IMR-90 (cell line): ENCODE measurements around the gene TSKS. TPM values are rescaled to one million over a fixed set of nuclear protein-coding genes. Genes with fewer than 3 reads are reported as not detected.
A peak's percentile ranks its signal among the peaks of the same experiment; 100 is the strongest.

ENCODE experiments used
- ATAC-seq: fragments of 200-7000 bp; cut with Tn5 transposase; 2 replicates; pipeline ENCODE4 v1.9.1; 2020; ENCODE audit warnings: low read depth, mild to moderate bottlenecking, moderate library complexity
- BruUV-seq: library from RNA; stranded (reverse); fragments of 400-500 nt; replicated peaks from 2 replicates; lab custom pipeline; 2021; lab: Mats Ljungman, UMichigan
- CTCF ChIA-PET: fragments of 300-600 bp; formaldehyde crosslinking; extraction: SDS; loops from one replicate; lab custom pipeline; 2021; ENCODE audit warnings: antibody characterized with exemption; lab: Yijun Ruan, JAX
- POLR2A ChIA-PET: fragments of 300-600 bp; sonication (Branson Sonifier 250); formaldehyde crosslinking; loops from one replicate; lab custom pipeline; 2022; ENCODE audit warnings: antibody characterized with exemption; ENCODE audit not compliant: unreplicated experiment; lab: Charles Lee
- DNase-seq: peaks from one replicate; pipeline ENCODE4 v3.0.0; 2013
- H2AFZ ChIP-seq: replicated peaks from 2 replicates; pipeline ENCODE3; 2013; ENCODE audit warnings: low read length, mild to moderate bottlenecking; ENCODE audit not compliant: poor library complexity
- H2AK5ac ChIP-seq: 2 replicates; pipeline ENCODE4 v1.6.1; 2013; ENCODE audit warnings: low read depth, low read length, inconsistent platforms
- H2AK9ac ChIP-seq: replicated peaks from 2 replicates; pipeline ENCODE3; 2013; ENCODE audit warnings: mild to moderate bottlenecking, low read depth, low read length, moderate library complexity; ENCODE audit not compliant: poor library complexity
- H2BK120ac ChIP-seq: 2 replicates; pipeline ENCODE4 v1.6.1; 2013; ENCODE audit warnings: low read depth, low read length, inconsistent platforms
- H2BK15ac ChIP-seq: 3 replicates; pipeline ENCODE4 v1.6.1; 2013; ENCODE audit warnings: low read depth, low read length, inconsistent platforms
- H2BK20ac ChIP-seq: 2 replicates; pipeline ENCODE4 v1.6.1; 2013; ENCODE audit warnings: low read depth, mild to moderate bottlenecking, inconsistent platforms, low read length, moderate library complexity
- H2BK5ac ChIP-seq: 2 replicates; pipeline ENCODE4 v1.6.1; 2013; ENCODE audit warnings: mild to moderate bottlenecking, low read depth, low read length, inconsistent platforms; ENCODE audit not compliant: poor library complexity, severe bottlenecking
- H3K14ac ChIP-seq: replicated peaks from 2 replicates; pipeline ENCODE4 v1.6.1; 2013; ENCODE audit warnings: low read depth, low read length, inconsistent platforms
- H3K18ac ChIP-seq: 2 replicates; pipeline ENCODE4 v1.6.1; 2013; ENCODE audit warnings: low read depth, low read length, control low read depth
- H3K23ac ChIP-seq: 2 replicates; pipeline ENCODE4 v1.6.1; 2013; ENCODE audit warnings: low read depth, low read length, inconsistent platforms
- H3K27ac ChIP-seq: 2 replicates; pipeline ENCODE4 v1.5.1; 2013; ENCODE audit warnings: mild to moderate bottlenecking, control low read depth, low read length; ENCODE audit not compliant: insufficient read depth
- H3K27me3 ChIP-seq: 2 replicates; pipeline ENCODE4 v1.6.1; 2013; ENCODE audit warnings: low read length; ENCODE audit not compliant: control insufficient read depth, insufficient read depth
- H3K36me3 ChIP-seq: 2 replicates; pipeline ENCODE4 v1.6.1; 2013; ENCODE audit warnings: low read length, mixed read lengths; ENCODE audit not compliant: control insufficient read depth, insufficient read depth
- H3K4ac ChIP-seq: 2 replicates; pipeline ENCODE4 v1.6.1; 2013; ENCODE audit warnings: low read depth, low read length, inconsistent platforms
- H3K4me1 ChIP-seq: 2 replicates; pipeline ENCODE4 v1.6.1; 2013; ENCODE audit warnings: low read length, mixed read lengths; ENCODE audit not compliant: control insufficient read depth, insufficient read depth
- H3K4me2 ChIP-seq: 2 replicates; pipeline ENCODE4 v1.6.1; 2013; ENCODE audit warnings: low read depth, mild to moderate bottlenecking, control low read depth, low read length, moderate library complexity
- H3K4me3 ChIP-seq: 2 replicates; pipeline ENCODE4 v1.5.1; 2013; ENCODE audit warnings: low read depth, mild to moderate bottlenecking, control low read depth, low read length, moderate library complexity; ENCODE audit not compliant: insufficient read depth
- H3K56ac ChIP-seq: 2 replicates; pipeline ENCODE4 v1.6.1; 2013; ENCODE audit warnings: low read length, inconsistent platforms; ENCODE audit not compliant: insufficient read depth; ENCODE audit errors: extremely low read depth
- H3K79me1 ChIP-seq, 2 experiments: 2 replicates each; pipeline ENCODE4 v1.6.1; 2013; ENCODE audit warnings: low read length in 2 of 2, inconsistent platforms in 1 of 2, low read depth in 1 of 2
- H3K9ac ChIP-seq: 2 replicates; pipeline ENCODE4 v1.6.1; 2013; ENCODE audit warnings: low read depth, low read length, control low read depth
- H3K9me1 ChIP-seq: 2 replicates; pipeline ENCODE4 v1.6.1; 2013; ENCODE audit warnings: low read length, inconsistent platforms; ENCODE audit not compliant: insufficient read depth
- H3K9me3 ChIP-seq: 2 replicates; pipeline ENCODE4 v1.6.1; 2013; ENCODE audit warnings: low read length; ENCODE audit not compliant: control insufficient read depth, insufficient read depth
- H4K20me1 ChIP-seq: 2 replicates; pipeline ENCODE4 v1.6.1; 2013; ENCODE audit warnings: low read length, inconsistent platforms; ENCODE audit not compliant: insufficient read depth
- H4K5ac ChIP-seq: 2 replicates; pipeline ENCODE4 v1.6.1; 2013; ENCODE audit warnings: mild to moderate bottlenecking, low read depth, low read length, control low read depth
- H4K8ac ChIP-seq, 2 experiments: 2 replicates each; pipeline ENCODE4 v1.6.1; 2013; ENCODE audit warnings: low read depth in 2 of 2, low read length in 2 of 2, control low read depth in 1 of 2, inconsistent platforms in 1 of 2
- H4K91ac ChIP-seq: 2 replicates; pipeline ENCODE4 v1.6.1; 2013; ENCODE audit warnings: low read depth, low read length, inconsistent platforms; ENCODE audit not compliant: insufficient read depth
- BHLHE40 ChIP-seq: fragments of 150-350 bp; IDR thresholded peaks from 2 replicates; pipeline ENCODE4 v1.6.1; 2016; ENCODE audit warnings: mild to moderate bottlenecking, low read depth, low read length
- ELK1 ChIP-seq: fragments of 150-350 bp; IDR thresholded peaks from 2 replicates; pipeline ENCODE4 v1.6.1; 2016; ENCODE audit warnings: low read depth, mild to moderate bottlenecking, low read length, moderate library complexity, borderline replicate concordance
- MAZ ChIP-seq: IDR thresholded peaks from 2 replicates; pipeline ENCODE4 v1.6.1; 2012; ENCODE audit warnings: low read depth, mild to moderate bottlenecking, low read length, improper control_type of control experiment, moderate library complexity, borderline replicate concordance
- NFE2L2 ChIP-seq: fragments of 150-350 bp; IDR thresholded peaks from 2 replicates; pipeline ENCODE4 v1.6.1; 2016; ENCODE audit warnings: low read depth, mild to moderate bottlenecking, low read length
- POLR2A ChIP-seq: IDR thresholded peaks from 2 replicates; pipeline ENCODE4 v1.6.1; 2012; ENCODE audit warnings: mild to moderate bottlenecking, low read depth, low read length
- RCOR1 ChIP-seq: IDR thresholded peaks from 2 replicates; pipeline ENCODE4 v1.6.1; 2012; ENCODE audit warnings: mild to moderate bottlenecking, low read length, improper control_type of control experiment; ENCODE audit not compliant: insufficient replicate concordance
- RFX5 ChIP-seq: IDR thresholded peaks from 2 replicates; pipeline ENCODE4 v1.8.0; 2012; ENCODE audit warnings: low read depth, mild to moderate bottlenecking, low read length, moderate library complexity
- USF2 ChIP-seq: fragments of 150-350 bp; IDR thresholded peaks from 2 replicates; pipeline ENCODE4 v1.6.1; 2017; ENCODE audit warnings: mild to moderate bottlenecking, antibody characterized with exemption, low read length, low read depth
- WGBS, 2 experiments: methylation state at CpG; one replicate each; pipeline versions ENCODE4 v1.1.5 to v1.1.7; 2013; ENCODE audit warnings: missing lambda C conversion rate in 2 of 2; ENCODE audit not compliant: insufficient read length in 1 of 2; ENCODE audit errors: extremely low coverage in 2 of 2; 5-methylcytosine and 5-hydroxymethylcytosine counted together
- dilution Hi-C: fragments of 300-500 bp; cut with HindIII; formaldehyde crosslinking; loops from one replicate; pipeline ENCODE4 v1.14.3; 2018; ENCODE audit warnings: low sequenced_read_pairs; ENCODE audit not compliant: unreplicated experiment
- in situ Hi-C: fragments of 300-500 bp; cut with MboI; formaldehyde crosslinking; loops from 3 replicates; pipeline ENCODE4 v1.14.3; 2019; ENCODE audit warnings: low sequenced_read_pairs, inconsistent platforms, mixed read lengths
- intact Hi-C: fragments of 100-400 bp; cut with micrococcal nuclease; formaldehyde crosslinking; loops from 2 replicates; pipeline ENCODE4 v1.10.0; 2022
- polyA plus RNA-seq, 3 experiments: library from polyadenylated mRNA; depleted of rRNA; stranded (reverse); fragments of >200 nt; gene quantifications; 2 replicates each; pipeline ENCODE4 v1.2.3, GENCODE V29; 2012; ENCODE audit warnings: low replicate concordance in 1 of 3
- total RNA-seq: library from RNA; depleted of rRNA; stranded (reverse); fragments of >200 nt; gene quantifications from 2 replicates; pipeline ENCODE4 v1.2.3, GENCODE V29; 2012

Gene TSKS
- total and polyA plus RNA-seq, 2 of the 4 experiments (the other 2 are of a cell fraction) = not detected

- Histone ChIP-seq H3K9ac (no peak overlapping the region), H3K4ac (no peak overlapping the region), H3K14ac (no peak overlapping the region), H3K18ac (no peak overlapping the region), H3K9me3 (no peaks in the 10 kb centered on the region), H4K5ac (no peak overlapping the region), H3K23ac (no peak overlapping the region), H2BK5ac (no peak overlapping the region), H4K20me1 (peaks cover 63% of the 10 kb centered on the region), H3K9me1 (peaks cover 22% of the 10 kb centered on the region; the same call in 1 of the 2 replicates), H4K91ac (no peak overlapping the region), H3K27ac (no peak overlapping the region), H2BK15ac (no peak overlapping the region), H4K8ac (no peak overlapping the region), H3K4me2 (no peak overlapping the region), H3K4me3 (no peak overlapping the region), H2BK120ac (no peak overlapping the region), H3K79me1 (peaks cover 27 to 81% of the 10 kb centered on the region in 2 experiments), H3K27me3 (no peaks in the 10 kb centered on the region), H3K56ac (no peak overlapping the region), H3K4me1 (no peaks in the 10 kb centered on the region), H2AK9ac (peak overlapping the region; percentile 7), H3K36me3 (peaks cover 14% of the 10 kb centered on the region), H2AFZ (no peak overlapping the region), H2BK20ac (no peak overlapping the region), H2AK5ac (no peak overlapping the region)
- ChIA-PET POLR2A (no interaction called here), CTCF (no interaction called here)
- dilution Hi-C loops (no loop called here), in situ Hi-C loops (no loop called here), intact Hi-C loops (no loop called here)
- ATAC-seq (no peak), DNase-seq (no peak)
- no TSS peak for BruUV-seq
- 100% methylated on average over 1 of the region's 8 CpGs; no CpG with 5 or more reads in 1 of the 2 experiments for WGBS, 2 experiments
- no peak for TF ChIP-seq NFE2L2
- TF ChIP-seq USF2 = no peak
- no peak for TF ChIP-seq MAZ
- TF ChIP-seq RFX5 = no peak
- no peak for TF ChIP-seq POLR2A
- no peak for TF ChIP-seq RCOR1
- TF ChIP-seq BHLHE40 = no peak
- TF ChIP-seq ELK1 = no peak
Measured at GRCh38 chr19:49773663-49774350, 10.7 kb upstream of the TSKS start.
